Activated naive CD4-positive, alpha-beta T cell treated with anti-CD3 and anti-CD28 coated beads, Interleukin-2, amount 10 ng/mL, durations not matched to agents 7 days and 5 days (primary cell): ENCODE measurements around the gene RPE65.
A peak's percentile ranks its signal among the peaks of the same experiment; 100 is the strongest.

Experiments
- CTCF ChIA-PET: fragments of 350-600 bp; sonication (Branson Sonifier 250); formaldehyde crosslinking; loops from one replicate; lab custom pipeline; 2021; ENCODE audit warnings: antibody characterized with exemption; lab: Charles Lee
- DNase-seq: peaks from one replicate; pipeline ENCODE4 v3.0.0-alpha.2; 2020
- H3K27ac Mint-ChIP-seq: one replicate; pipeline ENCODE4 v1.8.0; 2021; ENCODE audit warnings: mild to moderate bottlenecking, moderate library complexity, mixed read lengths
- H3K27me3 Mint-ChIP-seq: one replicate; pipeline ENCODE4 v1.8.0; 2021; ENCODE audit warnings: mild to moderate bottlenecking, mixed read lengths
- H3K36me3 Mint-ChIP-seq: one replicate; pipeline ENCODE4 v1.8.0; 2021; ENCODE audit warnings: mixed read lengths
- H3K4me1 Mint-ChIP-seq: one replicate; pipeline ENCODE4 v1.8.0; 2021; ENCODE audit warnings: mixed read lengths
- H3K4me3 Mint-ChIP-seq: one replicate; pipeline ENCODE4 v1.8.0; 2021; ENCODE audit warnings: mild to moderate bottlenecking, moderate library complexity, mixed read lengths
- H3K9me3 Mint-ChIP-seq: one replicate; pipeline ENCODE4 v1.8.0; 2021; ENCODE audit warnings: mixed read lengths

Gene RPE65

GRCh38 chr1:68473060-68473459 is 23.3 kb upstream of the RPE65 start:
- no peaks in the 10 kb centered on the region for H3K4me1 Mint-ChIP-seq
- H3K27ac Mint-ChIP-seq: no peak overlapping the region
- no peaks in the 10 kb centered on the region for H3K27me3 Mint-ChIP-seq
- H3K36me3 Mint-ChIP-seq: peaks cover 15% of the 10 kb centered on the region
- CTCF ChIA-PET: no interaction called here
- no peak overlapping the region for H3K4me3 Mint-ChIP-seq
- DNase-seq: no peak
- no peaks in the 10 kb centered on the region for H3K9me3 Mint-ChIP-seq

GRCh38 chr1:68470388-68470970 is 20.7 kb upstream of the RPE65 start:
- H3K27ac Mint-ChIP-seq: no peak overlapping the region
- peaks cover 5% of the 10 kb centered on the region for H3K36me3 Mint-ChIP-seq
- no peaks in the 10 kb centered on the region for H3K9me3 Mint-ChIP-seq
- H3K4me1 Mint-ChIP-seq: no peaks in the 10 kb centered on the region
- CTCF ChIA-PET: interaction anchor here (0.8 kb wide), 1 partner anchor 1268 kb away, joined by 3 read pairs; no protein-coding TSS in a partner anchor
- no peaks in the 10 kb centered on the region for H3K27me3 Mint-ChIP-seq
- no peak for DNase-seq
- no peak overlapping the region for H3K4me3 Mint-ChIP-seq

- Mint-ChIP-seq H3K4me3 (no peak overlapping the region), H3K27me3 (no peaks in the 10 kb centered on the region), H3K27ac (no peak overlapping the region), H3K9me3 (no peaks in the 10 kb centered on the region), H3K4me1 (no peaks in the 10 kb centered on the region), H3K36me3 (no peaks in the 10 kb centered on the region)
- no peak for DNase-seq
- CTCF ChIA-PET: no interaction called here
These were observed 15.1 kb upstream of the RPE65 start for GRCh38 chr1:68464891-68465290.

- CTCF ChIA-PET: no interaction called here
- DNase-seq: no peak
- no peaks in the 10 kb centered on the region for H3K27me3 Mint-ChIP-seq
- H3K9me3 Mint-ChIP-seq: no peaks in the 10 kb centered on the region
- no peaks in the 10 kb centered on the region for H3K36me3 Mint-ChIP-seq
- H3K27ac Mint-ChIP-seq: no peak overlapping the region
- no peaks in the 10 kb centered on the region for H3K4me1 Mint-ChIP-seq
- no peak overlapping the region for H3K4me3 Mint-ChIP-seq
These were observed 11.2 kb upstream of the RPE65 start for GRCh38 chr1:68460935-68461334.

DNA sequence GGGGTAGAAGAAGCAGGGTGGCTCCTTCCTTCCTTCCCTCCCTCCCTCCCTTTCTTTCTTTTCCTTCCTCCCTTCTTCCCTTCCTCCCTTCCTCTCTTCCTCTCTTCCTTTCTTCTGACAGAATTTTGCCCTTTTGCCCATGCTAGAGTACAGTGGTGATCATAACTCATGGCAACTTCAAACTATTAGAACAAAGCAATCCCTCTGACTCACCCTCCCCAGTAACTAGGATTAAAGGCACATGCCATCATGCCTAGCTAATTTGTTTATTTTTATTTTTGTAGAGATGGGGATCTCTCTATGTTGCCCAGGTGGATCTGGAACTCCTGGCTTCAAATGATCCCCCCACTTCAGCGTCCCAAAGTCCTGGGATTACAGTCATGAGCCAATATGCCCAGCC is 10.0 kb upstream of the RPE65 start:
- H3K27ac Mint-ChIP-seq: no peak overlapping the region
- H3K4me3 Mint-ChIP-seq: no peak overlapping the region
- CTCF ChIA-PET: no interaction called here
- no peak for DNase-seq
- no peaks in the 10 kb centered on the region for H3K36me3 Mint-ChIP-seq
- H3K4me1 Mint-ChIP-seq: no peaks in the 10 kb centered on the region
- no peaks in the 10 kb centered on the region for H3K9me3 Mint-ChIP-seq
- H3K27me3 Mint-ChIP-seq: no peaks in the 10 kb centered on the region

DNA sequence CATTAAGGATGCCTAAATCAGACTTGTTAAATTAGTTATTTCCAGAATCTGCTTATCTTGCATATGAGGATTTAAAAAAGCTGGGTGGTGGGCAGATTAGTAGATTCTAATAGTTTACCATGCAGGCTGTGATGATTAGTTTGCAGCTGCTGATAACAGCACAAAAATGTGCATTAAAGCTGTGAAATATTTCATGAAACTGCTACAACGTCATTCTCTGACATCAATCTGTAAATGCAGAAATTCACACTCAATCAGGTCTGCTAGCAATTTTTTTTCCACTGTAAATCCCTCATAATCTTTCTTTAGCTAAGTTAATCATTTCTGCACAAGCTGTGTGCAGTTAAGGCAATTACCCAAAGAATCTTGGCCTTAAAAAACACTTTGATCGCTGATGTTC is 9.3 kb upstream of the RPE65 start:
- no peaks in the 10 kb centered on the region for H3K9me3 Mint-ChIP-seq
- no peak overlapping the region for H3K27ac Mint-ChIP-seq
- H3K36me3 Mint-ChIP-seq: no peaks in the 10 kb centered on the region
- DNase-seq: no peak
- no peaks in the 10 kb centered on the region for H3K4me1 Mint-ChIP-seq
- no peak overlapping the region for H3K4me3 Mint-ChIP-seq
- CTCF ChIA-PET: interaction anchor here (0.7 kb wide), 1 partner anchor 262 kb away, joined by 4 read pairs; no protein-coding TSS in a partner anchor
- H3K27me3 Mint-ChIP-seq: no peaks in the 10 kb centered on the region

DNA sequence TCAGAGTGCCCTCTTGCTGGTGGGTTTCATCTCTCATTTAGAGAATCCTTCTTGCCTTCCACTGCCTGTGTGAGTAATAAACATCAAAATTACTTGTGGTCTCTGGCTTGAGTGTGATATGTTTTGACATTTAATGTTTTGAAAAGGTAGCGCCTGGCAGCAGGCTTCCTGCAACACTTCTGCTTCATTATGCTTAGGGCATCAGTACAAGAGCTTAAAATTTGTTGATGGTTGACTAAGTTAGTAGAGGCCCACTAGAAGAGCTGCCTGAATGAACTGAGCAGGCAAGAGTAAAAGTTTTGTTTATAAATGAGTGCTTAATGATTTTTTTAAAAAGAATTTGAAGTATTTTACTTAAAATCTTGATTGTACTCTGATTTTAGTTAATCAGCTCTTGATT is 6.4 kb upstream of the RPE65 start:
- no peak overlapping the region for H3K27ac Mint-ChIP-seq
- H3K9me3 Mint-ChIP-seq: no peaks in the 10 kb centered on the region
- H3K4me1 Mint-ChIP-seq: no peaks in the 10 kb centered on the region
- CTCF ChIA-PET: no interaction called here
- H3K27me3 Mint-ChIP-seq: no peaks in the 10 kb centered on the region
- no peak for DNase-seq
- no peak overlapping the region for H3K4me3 Mint-ChIP-seq
- H3K36me3 Mint-ChIP-seq: no peaks in the 10 kb centered on the region

GRCh38 chr1:68454534-68454933 is 4.8 kb upstream of the RPE65 start:
- H3K4me1 Mint-ChIP-seq: no peaks in the 10 kb centered on the region
- H3K27ac Mint-ChIP-seq: no peak overlapping the region
- no peaks in the 10 kb centered on the region for H3K9me3 Mint-ChIP-seq
- CTCF ChIA-PET: no interaction called here
- no peak overlapping the region for H3K4me3 Mint-ChIP-seq
- DNase-seq: no peak
- H3K27me3 Mint-ChIP-seq: no peaks in the 10 kb centered on the region
- H3K36me3 Mint-ChIP-seq: no peaks in the 10 kb centered on the region

- DNase-seq: no peak
- CTCF ChIA-PET: no interaction called here
- Mint-ChIP-seq H3K4me3 (no peak overlapping the region), H3K27me3 (no peaks in the 10 kb centered on the region), H3K4me1 (no peaks in the 10 kb centered on the region), H3K36me3 (no peaks in the 10 kb centered on the region), H3K9me3 (no peaks in the 10 kb centered on the region), H3K27ac (no peak overlapping the region)
These were observed 3.4 kb upstream of the RPE65 start for GRCh38 chr1:68453060-68453670.

- H3K27me3 Mint-ChIP-seq: no peaks in the 10 kb centered on the region
- H3K4me3 Mint-ChIP-seq: no peak overlapping the region
- CTCF ChIA-PET: interaction anchor here (1.5 kb wide), 1 partner anchor 329 kb away, joined by 4 read pairs; no protein-coding TSS in a partner anchor
- no peak for DNase-seq
- no peaks in the 10 kb centered on the region for H3K4me1 Mint-ChIP-seq
- no peak overlapping the region for H3K27ac Mint-ChIP-seq
- no peaks in the 10 kb centered on the region for H3K9me3 Mint-ChIP-seq
- H3K36me3 Mint-ChIP-seq: no peaks in the 10 kb centered on the region
These were observed 1.4 kb downstream of the RPE65 start for GRCh38 chr1:68448365-68448764.

- Mint-ChIP-seq H3K27ac (no peak overlapping the region), H3K36me3 (no peaks in the 10 kb centered on the region), H3K4me1 (no peaks in the 10 kb centered on the region), H3K4me3 (no peak overlapping the region), H3K27me3 (no peaks in the 10 kb centered on the region), H3K9me3 (no peaks in the 10 kb centered on the region)
- CTCF ChIA-PET: no interaction called here
- no peak for DNase-seq
These were observed 4.0 kb downstream of the RPE65 start for GRCh38 chr1:68445709-68446108.

GRCh38 chr1:68442822-68443556 is 6.8 kb downstream of the RPE65 start:
- CTCF ChIA-PET: interaction anchor here (1.3 to 3.8 kb wide), 2 partner anchors 323 to 326 kb away, joined by 13 to 17 read pairs; no protein-coding TSS in a partner anchor
- H3K27ac Mint-ChIP-seq: no peak overlapping the region
- no peak overlapping the region for H3K4me3 Mint-ChIP-seq
- H3K27me3 Mint-ChIP-seq: no peaks in the 10 kb centered on the region
- DNase-seq: peak; percentile 24
- H3K9me3 Mint-ChIP-seq: no peaks in the 10 kb centered on the region
- H3K36me3 Mint-ChIP-seq: no peaks in the 10 kb centered on the region
- no peaks in the 10 kb centered on the region for H3K4me1 Mint-ChIP-seq

- H3K4me3 Mint-ChIP-seq: no peak overlapping the region
These were observed 7.7 kb downstream of the RPE65 start for GRCh38 chr1:68442006-68442405.

GRCh38 chr1:68438310-68438709 is 11.4 kb downstream of the RPE65 start:
- no peak overlapping the region for H3K4me3 Mint-ChIP-seq
- no peaks in the 10 kb centered on the region for H3K36me3 Mint-ChIP-seq
- H3K27ac Mint-ChIP-seq: no peak overlapping the region
- no peaks in the 10 kb centered on the region for H3K4me1 Mint-ChIP-seq
- CTCF ChIA-PET: interaction anchor here (0.6 kb wide), 1 partner anchor 8 kb away, joined by 3 read pairs; no protein-coding TSS in a partner anchor
- H3K9me3 Mint-ChIP-seq: no peaks in the 10 kb centered on the region
- no peaks in the 10 kb centered on the region for H3K27me3 Mint-ChIP-seq
- DNase-seq: no peak

More at GRCh38 chr1:68442006-68442405, 7.7 kb downstream of the RPE65 start:
- CTCF ChIA-PET: interaction anchor here (1.3 to 3.8 kb wide), 2 partner anchors 322 to 325 kb away, joined by 13 to 17 read pairs; no protein-coding TSS in a partner anchor
- Mint-ChIP-seq H3K36me3 (no peaks in the 10 kb centered on the region), H3K4me1 (no peaks in the 10 kb centered on the region), H3K9me3 (no peaks in the 10 kb centered on the region), H3K27me3 (no peaks in the 10 kb centered on the region), H3K27ac (no peak overlapping the region)
- no peak for DNase-seq
